ENCODE data around the gene HEPHL1.
"Not testable (repeated sequence)": the region's sequence is repeated elsewhere in the genome, so short reads cannot be mapped to it uniquely, and the experiment has no call there.

HEPHL1 gene

DNA sequence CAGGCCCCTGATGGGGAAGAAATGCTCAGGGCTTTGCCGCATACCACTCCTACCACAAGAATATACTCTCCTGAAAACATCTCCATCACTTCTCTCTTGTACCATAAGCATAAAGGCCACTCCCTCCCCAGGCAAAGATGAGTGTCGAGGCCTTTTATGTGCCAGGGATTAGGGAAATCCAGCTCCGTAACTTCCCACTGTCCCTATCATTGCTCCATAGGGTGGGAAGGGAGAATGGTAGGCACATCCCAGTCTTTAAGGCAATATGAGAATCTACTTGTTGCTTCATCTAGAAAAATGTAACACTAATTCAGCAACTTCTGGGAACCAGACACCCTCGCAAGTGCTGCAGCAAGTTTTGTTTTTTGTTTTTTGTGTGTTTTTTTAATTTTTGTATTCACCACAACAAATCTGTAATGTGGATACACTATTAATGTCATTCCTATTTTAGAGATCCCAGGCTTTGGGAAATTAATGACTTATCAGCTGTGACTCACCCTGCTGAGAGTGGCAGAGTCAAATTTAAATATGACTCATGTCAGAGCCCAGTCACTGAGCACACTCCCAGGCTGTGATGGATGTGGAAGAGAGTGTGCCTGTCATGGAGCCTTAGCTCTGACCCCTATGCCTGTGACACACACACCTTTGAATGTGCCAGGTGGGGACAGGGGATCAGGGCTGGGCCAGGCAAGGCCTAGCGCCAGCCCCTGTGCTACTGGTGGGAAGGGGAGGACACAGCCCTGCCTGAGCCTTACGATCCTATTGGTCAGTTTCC is 130.9 kb downstream of the HEPHL1 start:
- H3K4me3 ChIP-seq (ENCODE audit: low read length), result no peak overlapping the region
- no peak for TF ChIP-seq CTCF (IDR thresholded peaks at IDR 0.05; ENCODE audit: insufficient read depth, low read depth, low read length, missing control alignments)
- peak; percentile 95 for DNase-seq (ENCODE audit: low read depth)

- peak; percentile 53 for DNase-seq (ENCODE audit: low read depth)
- TF ChIP-seq CTCF (IDR thresholded peaks at IDR 0.05; ENCODE audit: insufficient read depth, low read depth, low read length, missing control alignments), result no peak
- H3K4me3 ChIP-seq (ENCODE audit: low read length), result no peak overlapping the region
Measured at GRCh38 chr11:94152678-94153065, 131.5 kb downstream of the HEPHL1 start.

- DNase-seq (ENCODE audit: low read depth), result no peak
- TF ChIP-seq CTCF (IDR thresholded peaks at IDR 0.05; ENCODE audit: insufficient read depth, low read depth, low read length, missing control alignments), result no peak
- no peak overlapping the region for H3K4me3 ChIP-seq (ENCODE audit: low read length)
Measured at GRCh38 chr11:94153320-94153719, 132.2 kb downstream of the HEPHL1 start.

- no peak overlapping the region for H3K4me3 ChIP-seq (ENCODE audit: low read length)
- no peak for DNase-seq (ENCODE audit: low read depth)
- no peak for TF ChIP-seq CTCF (IDR thresholded peaks at IDR 0.05; ENCODE audit: insufficient read depth, low read depth, low read length, missing control alignments)
Measured at GRCh38 chr11:94154095-94154856, 133.1 kb downstream of the HEPHL1 start.

GRCh38 chr11:94157339-94157738 is 136.2 kb downstream of the HEPHL1 start:
- H3K4me3 ChIP-seq (ENCODE audit: low read length); DNase-seq (ENCODE audit: low read depth): not testable (repeated sequence)

All from epithelial cell of esophagus (primary cell).